ENCODE measurements around the gene PRXL2A. TPM values are rescaled to one million over a fixed set of nuclear protein-coding genes. Genes with fewer than 3 reads are reported as not detected.

Gene PRXL2A
- total and polyA plus RNA-seq, 2 experiments from 2014 or later = 166 to 222 TPM

GRCh38 chr10:80421707-80422536, 13.6 kb downstream of the PRXL2A start:
- no peaks in the 10 kb centered on the region for H3K9me3 ChIP-seq (ENCODE audit: low read depth)
- no peak overlapping the region for H3K4me3 ChIP-seq
- H4K20me1 ChIP-seq (ENCODE audit: insufficient read depth, poor library complexity, severe bottlenecking) = no peaks in the 10 kb centered on the region
- no peaks in the 10 kb centered on the region for H3K9me2 ChIP-seq (replicated peaks; ENCODE audit: insufficient read depth)
- H3K79me2 ChIP-seq = peaks cover 58% of the 10 kb centered on the region
- no peak for TF ChIP-seq EZH2phosphoT487 (IDR thresholded peaks at IDR 0.05; ENCODE audit: low read depth, severe bottlenecking, unreplicated experiment)
- no peak for TF ChIP-seq CTCF (IDR thresholded peaks at IDR 0.05; ENCODE audit: poor library complexity)
- no peaks in the 10 kb centered on the region for H3K36me3 ChIP-seq (replicated peaks; ENCODE audit: insufficient read depth, low read depth)
- no peaks in the 10 kb centered on the region for H3K27me3 ChIP-seq
- no peak overlapping the region for H3K27ac ChIP-seq
- H2AFZ ChIP-seq = no peak overlapping the region
- peaks cover 9% of the 10 kb centered on the region for H3K4me1 ChIP-seq (ENCODE audit: insufficient read depth)
- whole genome bisulfite sequencing (ENCODE audit: low lambda C conversion rate, missing lambda C conversion rate) = 76% methylated on average over 8 of the region's 8 CpGs
- no peak for DNase-seq (ENCODE audit: low spot score)
- H3K4me2 ChIP-seq = no peak overlapping the region

- Histone ChIP-seq H3K4me1 (ENCODE audit: insufficient read depth) (no peaks in the 10 kb centered on the region), H3K4me3 (no peak overlapping the region), H4K20me1 (ENCODE audit: insufficient read depth, poor library complexity, severe bottlenecking) (no peaks in the 10 kb centered on the region), H2AFZ (no peak overlapping the region), H3K79me2 (peaks cover 19% of the 10 kb centered on the region), H3K27ac (no peak overlapping the region), H3K4me2 (no peak overlapping the region), H3K27me3 (no peaks in the 10 kb centered on the region), H3K36me3 (replicated peaks; ENCODE audit: insufficient read depth, low read depth) (no peaks in the 10 kb centered on the region), H3K9me3 (ENCODE audit: low read depth) (no peaks in the 10 kb centered on the region), H3K9me2 (replicated peaks; ENCODE audit: insufficient read depth) (no peaks in the 10 kb centered on the region)
- DNase-seq (ENCODE audit: low spot score) = no peak
- 89% methylated on average over 2 of the region's 2 CpGs for WGBS (ENCODE audit: low lambda C conversion rate, missing lambda C conversion rate)
- TF ChIP-seq EZH2phosphoT487 (IDR thresholded peaks at IDR 0.05; ENCODE audit: low read depth, severe bottlenecking, unreplicated experiment) (no peak), EZH2 (IDR thresholded peaks at IDR 0.05; ENCODE audit: borderline replicate concordance) (no peak), CTCF (IDR thresholded peaks at IDR 0.05; ENCODE audit: poor library complexity) (no peak)
Observed at GRCh38 chr10:80425901-80426300, 17.6 kb downstream of the PRXL2A start.

GRCh38 chr10:80427541-80427940, 19.2 kb downstream of the PRXL2A start:
- DNase-seq (ENCODE audit: low spot score) = no peak
- H3K27me3 ChIP-seq = no peaks in the 10 kb centered on the region
- H4K20me1 ChIP-seq (ENCODE audit: insufficient read depth, poor library complexity, severe bottlenecking) = no peaks in the 10 kb centered on the region
- H3K9me2 ChIP-seq (replicated peaks; ENCODE audit: insufficient read depth) = no peaks in the 10 kb centered on the region
- TF ChIP-seq CTCF (IDR thresholded peaks at IDR 0.05; ENCODE audit: poor library complexity) (no peak), EZH2phosphoT487 (IDR thresholded peaks at IDR 0.05; ENCODE audit: low read depth, severe bottlenecking, unreplicated experiment) (no peak), EZH2 (IDR thresholded peaks at IDR 0.05; ENCODE audit: borderline replicate concordance) (no peak)
- H3K4me1 ChIP-seq (ENCODE audit: insufficient read depth) = no peaks in the 10 kb centered on the region
- H3K79me2 ChIP-seq = peaks cover 10% of the 10 kb centered on the region
- no peak overlapping the region for H3K4me2 ChIP-seq
- H3K36me3 ChIP-seq (replicated peaks; ENCODE audit: insufficient read depth, low read depth) = no peaks in the 10 kb centered on the region
- no peaks in the 10 kb centered on the region for H3K9me3 ChIP-seq (ENCODE audit: low read depth)
- H3K4me3 ChIP-seq = no peak overlapping the region
- H2AFZ ChIP-seq = no peak overlapping the region
- WGBS (ENCODE audit: low lambda C conversion rate, missing lambda C conversion rate) = 98% methylated on average over 2 of the region's 2 CpGs
- H3K27ac ChIP-seq = no peak overlapping the region

Data from hepatocyte (in vitro differentiated cells).